GM19438 (cell line): ENCODE results near the gene EVC2.

Experiments
- ATAC-seq: cut with Tn5 transposase; IDR thresholded peaks from one replicate; pipeline ENCODE4 v1.9.1; 2021; ENCODE audit warnings: low read depth; ENCODE audit not compliant: unreplicated experiment

The EVC2 gene

DNA sequence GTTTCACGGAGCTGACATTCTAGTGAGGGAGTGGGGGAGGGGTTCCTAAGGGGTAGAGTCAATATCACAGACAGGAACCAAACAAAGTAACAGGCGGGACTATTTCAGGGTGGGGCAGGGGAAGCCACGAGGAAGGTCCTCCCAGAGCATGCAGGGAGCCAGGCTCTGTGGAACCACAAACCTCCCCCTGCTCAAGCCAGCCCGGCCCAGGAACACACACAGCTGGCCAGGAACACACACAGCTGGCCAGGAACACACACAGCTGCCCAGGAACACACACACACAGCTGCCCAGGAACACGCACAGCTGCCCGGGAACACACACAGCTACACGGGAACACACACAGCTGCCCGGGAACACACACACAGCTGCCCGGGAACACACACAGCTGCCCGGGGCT is 24.8 kb downstream of the EVC2 start:
- ATAC-seq = no peak

DNA sequence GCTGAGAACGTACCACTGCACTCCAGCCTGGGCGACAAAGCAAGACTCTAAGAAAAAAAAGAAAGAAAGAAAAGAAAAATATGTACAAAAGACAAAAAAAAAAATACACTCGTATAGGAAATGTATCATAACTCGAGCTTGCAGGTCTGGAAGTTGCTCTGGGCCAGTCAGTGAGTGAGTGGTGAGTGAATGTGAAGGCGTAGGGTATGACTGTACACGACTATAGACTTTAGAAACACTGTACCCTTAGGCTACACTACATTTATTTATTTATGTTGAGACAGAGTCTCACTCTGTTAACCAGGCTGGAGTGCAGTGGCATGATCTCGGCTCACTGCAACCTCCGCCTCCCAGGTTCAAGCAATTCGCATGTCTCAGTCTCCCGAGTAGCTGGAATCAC is 29.4 kb downstream of the EVC2 start:
- no peak for ATAC-seq

DNA sequence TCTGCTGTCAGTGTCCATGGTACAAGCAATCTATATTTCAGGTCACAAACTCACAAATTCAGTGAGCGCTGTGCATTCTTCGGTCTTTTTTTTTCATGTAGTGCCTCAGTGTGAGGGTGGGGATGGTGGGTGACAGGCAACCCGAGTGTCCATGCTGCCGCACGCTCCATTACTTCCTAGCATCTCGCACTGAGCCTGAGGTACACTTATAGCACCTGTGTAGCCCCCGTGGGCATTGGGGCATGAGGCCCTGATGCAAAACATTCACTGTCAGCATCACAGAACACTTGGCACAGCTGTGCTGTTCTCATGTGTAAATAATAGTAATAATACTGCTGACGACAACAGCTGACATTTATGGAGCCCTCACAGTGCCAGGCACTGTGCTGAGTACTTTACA is 31.6 kb downstream of the EVC2 start:
- ATAC-seq = no peak

DNA sequence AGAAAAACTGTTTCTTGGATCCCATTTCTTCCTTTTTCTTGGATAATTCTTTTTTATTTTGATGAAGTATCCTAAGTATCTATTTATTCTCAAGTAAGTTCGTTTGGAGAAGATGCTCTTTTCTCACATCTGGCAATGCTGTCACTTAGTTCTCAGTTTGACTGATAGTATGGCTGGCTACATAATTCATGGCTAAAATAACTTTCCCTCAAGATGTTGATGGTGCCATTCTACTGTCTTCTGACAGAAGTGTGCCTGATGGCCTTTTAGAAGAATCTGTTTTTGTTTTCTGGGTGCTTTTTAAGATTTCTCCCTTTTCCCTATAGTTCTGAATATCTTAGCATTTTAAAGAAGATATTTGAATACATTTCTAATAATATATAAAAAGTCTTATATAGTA is 41.6 kb downstream of the EVC2 start:
- ATAC-seq = no peak

GRCh38 chr4:5664778-5665177 is 43.6 kb downstream of the EVC2 start:
- no peak for ATAC-seq

DNA sequence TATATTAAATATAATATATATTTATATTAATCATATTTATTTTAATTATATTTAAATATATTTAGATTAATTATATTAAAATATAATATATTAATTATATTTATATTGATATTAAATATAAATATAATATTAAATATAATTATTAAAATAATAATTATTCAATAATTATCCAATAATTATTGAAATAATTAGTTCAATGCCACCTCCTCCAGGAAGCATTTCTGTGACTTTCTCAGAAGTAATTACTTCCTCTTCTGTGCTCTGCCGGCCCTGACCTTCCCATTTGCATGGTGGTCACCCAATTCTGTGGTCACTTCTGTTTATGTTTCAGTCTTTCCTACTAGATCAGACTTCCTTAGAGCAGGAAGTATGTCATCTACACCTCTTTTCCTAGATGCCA is 45.8 kb downstream of the EVC2 start:
- ATAC-seq = no peak

- ATAC-seq = no peak
These were observed 47.1 kb downstream of the EVC2 start for GRCh38 chr4:5661237-5661636.

DNA sequence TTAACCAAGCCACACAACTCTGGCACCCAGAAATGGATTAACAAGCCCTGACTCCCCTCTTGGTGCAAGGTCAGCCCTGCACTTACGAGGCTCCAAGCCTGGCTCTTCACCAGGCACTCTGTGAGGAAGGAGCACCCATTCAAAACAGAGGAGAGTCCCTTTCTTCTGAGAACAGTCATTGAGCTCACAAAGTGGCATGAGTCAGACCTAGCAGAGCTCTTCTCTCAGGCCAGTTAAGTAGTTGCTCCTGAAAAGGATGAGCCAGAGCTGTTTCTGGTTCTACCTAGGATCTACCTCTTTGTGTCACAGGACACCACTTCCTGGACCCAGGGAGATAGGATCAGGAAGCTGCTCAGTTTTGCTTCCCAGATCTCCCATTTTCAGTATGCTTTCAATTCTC is 48.2 kb downstream of the EVC2 start:
- ATAC-seq = no peak

DNA sequence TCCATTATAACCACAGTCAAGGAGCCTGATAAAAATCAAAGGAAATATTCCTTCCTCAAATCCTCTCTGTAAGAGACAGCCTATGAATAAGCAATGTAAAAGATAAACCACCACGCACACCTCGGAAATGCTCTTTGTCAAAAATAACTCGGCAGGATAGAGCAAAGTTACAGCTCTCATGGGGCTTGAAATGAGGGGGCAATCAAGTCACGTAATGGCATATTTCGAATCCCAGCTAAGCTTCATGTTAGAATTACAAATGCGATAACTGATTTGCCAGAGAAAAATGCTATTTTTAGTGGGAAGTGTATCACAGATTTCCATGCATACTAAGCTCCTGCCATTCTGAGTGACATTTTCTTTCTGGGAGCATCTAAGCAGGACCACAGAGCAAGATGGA is 49.4 kb downstream of the EVC2 start:
- no peak for ATAC-seq

DNA sequence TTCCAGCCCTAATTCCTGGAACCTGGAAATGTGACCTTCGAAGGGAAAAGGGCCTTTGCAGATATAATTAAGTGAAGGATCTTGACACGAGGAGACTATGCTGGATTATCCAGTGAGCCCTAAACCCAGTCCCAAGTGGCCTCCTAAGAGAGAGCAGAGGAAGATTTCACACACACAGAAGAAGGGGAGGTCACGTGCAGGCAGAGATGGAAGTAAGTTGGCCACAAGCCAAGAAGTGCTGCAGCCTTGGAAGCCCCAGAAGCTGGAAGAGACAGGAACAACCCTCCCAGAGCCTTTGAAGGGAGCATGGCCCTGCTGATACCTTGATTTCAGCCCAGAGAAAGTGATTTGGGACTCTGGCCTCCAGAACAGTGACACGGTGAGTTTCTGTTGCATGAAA is 51.9 kb downstream of the EVC2 start:
- ATAC-seq = no peak

GRCh38 chr4:5654791-5655190 is 53.6 kb downstream of the EVC2 start:
- ATAC-seq = no peak

DNA sequence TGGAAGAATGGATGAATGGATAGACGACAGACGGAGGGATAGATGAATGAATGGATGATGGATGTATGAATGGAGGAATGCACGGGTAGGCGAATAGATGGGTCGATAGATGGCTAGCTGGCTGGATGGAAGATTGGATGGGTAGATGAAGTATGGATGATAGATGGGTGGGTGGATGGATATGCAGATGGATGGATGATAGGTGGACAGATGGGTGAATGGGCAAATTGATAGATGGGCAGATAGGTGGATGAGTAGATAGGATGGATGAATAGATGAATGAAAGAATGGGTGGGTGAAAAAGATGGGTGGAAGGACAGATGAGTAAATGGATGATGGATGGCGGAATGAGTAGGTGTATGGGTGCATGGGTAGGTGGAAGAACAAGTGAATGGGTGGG is 57.3 kb downstream of the EVC2 start:
- no peak for ATAC-seq

DNA sequence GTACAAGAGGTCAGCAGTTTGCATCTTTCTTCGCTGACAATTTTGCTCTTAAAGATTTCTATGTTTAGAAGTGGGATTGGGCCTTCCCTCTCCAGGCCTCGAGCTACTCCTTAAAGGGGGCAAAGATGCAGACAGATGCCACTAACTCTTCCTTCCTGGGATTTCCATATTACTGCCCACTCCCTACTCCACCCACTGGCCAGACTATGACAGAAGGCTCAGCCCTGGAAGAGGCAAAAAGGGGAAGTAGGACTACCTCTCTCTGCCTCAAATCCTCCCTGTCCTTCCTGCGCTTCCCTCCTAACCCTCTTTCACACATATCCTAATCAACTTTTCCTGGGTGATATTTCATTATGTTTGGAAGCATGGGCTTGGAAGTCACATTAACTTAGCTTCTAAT is 58.3 kb downstream of the EVC2 start:
- no peak for ATAC-seq

GRCh38 chr4:5647351-5647750 is 61.0 kb downstream of the EVC2 start:
- no peak for ATAC-seq

DNA sequence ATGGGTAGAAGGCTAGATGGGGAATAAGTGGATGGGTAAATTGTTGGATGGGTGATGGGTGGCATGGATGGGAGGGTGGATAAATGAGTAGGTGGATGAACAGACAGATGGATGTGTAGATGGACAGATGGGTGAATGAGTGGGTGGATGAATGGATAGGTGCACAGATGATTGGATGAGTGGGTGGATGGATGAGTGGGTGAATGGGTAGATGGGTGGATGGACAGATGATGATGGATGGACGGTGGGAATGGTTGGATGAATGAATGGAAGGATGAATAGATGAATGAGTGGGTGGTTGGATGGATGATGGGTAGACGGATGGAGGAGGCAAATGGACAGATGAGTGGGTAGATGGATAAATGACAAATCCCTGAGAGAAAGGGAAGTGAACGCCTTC is 68.3 kb downstream of the EVC2 start:
- ATAC-seq = no peak

DNA sequence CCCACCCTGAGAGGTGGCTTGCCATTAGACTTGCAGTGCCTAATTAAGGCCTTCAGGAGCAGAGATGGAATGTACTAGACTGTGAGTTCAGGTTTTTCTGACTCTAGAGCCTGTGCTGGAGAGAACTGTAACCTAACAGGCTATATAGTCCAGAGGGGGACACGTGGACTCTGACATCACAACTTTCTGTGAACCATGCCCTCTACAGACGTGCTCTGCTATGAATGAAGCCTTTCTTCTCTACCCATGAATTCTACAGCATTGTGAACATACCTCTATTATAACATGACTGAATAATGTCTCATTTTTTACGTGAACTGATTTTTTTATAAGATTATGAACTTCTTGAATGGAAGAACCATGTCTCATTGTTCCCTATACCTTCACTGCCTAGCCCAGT is 68.8 kb downstream of the EVC2 start:
- ATAC-seq = no peak

DNA sequence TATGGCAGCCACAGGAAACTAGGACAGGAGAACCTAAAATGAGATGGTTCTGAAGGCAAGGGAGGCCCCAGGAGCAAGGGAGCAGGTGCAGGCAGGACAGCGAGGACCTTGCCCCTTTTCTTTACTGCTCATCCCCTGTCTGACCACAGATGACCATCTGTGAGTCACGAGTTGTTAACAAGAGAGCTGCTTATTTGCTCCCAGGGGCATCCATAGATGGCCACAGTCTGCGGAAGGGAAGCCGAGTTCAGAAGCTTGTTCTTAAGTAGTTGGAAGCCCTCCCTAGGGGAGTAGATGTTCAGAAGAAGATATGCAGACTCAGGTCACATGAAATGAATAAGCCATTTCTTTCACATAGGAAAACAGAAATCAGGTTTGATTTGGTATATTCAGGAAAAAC is 69.4 kb downstream of the EVC2 start:
- no peak for ATAC-seq

GRCh38 chr4:5638316-5638715 is 70.0 kb downstream of the EVC2 start:
- ATAC-seq = no peak

DNA sequence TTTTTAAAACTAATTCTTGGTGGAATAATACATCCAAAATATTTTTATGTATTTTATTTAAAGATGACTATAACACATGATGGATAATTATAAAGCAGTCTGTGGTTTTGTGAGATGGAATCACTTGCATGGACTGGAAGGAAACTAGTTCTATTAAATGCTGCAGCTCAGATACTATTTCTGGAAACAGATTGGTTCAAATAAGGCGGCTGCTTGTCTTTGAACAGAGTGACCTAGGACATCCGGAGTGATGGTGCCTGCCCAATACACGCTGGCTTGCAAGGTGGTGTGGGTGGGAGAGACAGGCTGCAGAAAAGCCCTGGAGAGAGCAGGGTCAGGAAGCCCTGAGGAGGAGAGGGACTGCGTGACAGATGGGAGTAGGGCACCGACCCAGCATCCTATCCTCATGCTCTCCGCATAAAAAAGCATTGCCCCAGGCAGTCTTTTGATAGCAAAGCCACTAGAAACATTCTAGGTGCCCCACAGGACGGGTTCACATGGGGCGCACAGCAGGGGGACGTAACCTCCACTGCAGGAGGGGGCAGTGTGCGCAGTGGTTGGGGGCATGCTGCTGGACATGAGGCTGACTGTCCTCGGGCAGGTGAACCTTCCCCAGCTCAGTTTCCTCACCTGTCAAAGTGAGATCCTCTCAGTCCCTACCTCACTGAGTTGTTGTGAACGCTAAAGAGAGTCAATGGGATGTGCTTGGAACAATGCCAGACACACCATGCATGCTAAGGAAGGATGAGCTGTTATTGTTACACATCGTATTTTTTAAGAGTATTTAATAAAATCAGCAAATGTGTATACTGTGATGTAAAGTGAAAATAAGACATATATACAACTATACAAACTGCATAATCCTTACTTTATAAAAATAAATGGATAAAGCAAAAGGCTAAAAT is 71.3 kb downstream of the EVC2 start:
- no peak for ATAC-seq

- no peak for ATAC-seq
These were observed 72.5 kb downstream of the EVC2 start for GRCh38 chr4:5635826-5636195.

GRCh38 chr4:5632571-5632970 is 75.8 kb downstream of the EVC2 start:
- ATAC-seq = no peak

GRCh38 chr4:5632066-5632440 is 76.3 kb downstream of the EVC2 start:
- ATAC-seq = no peak
